ENCODE measurements around the gene COA1. TPM values are rescaled to one million over a fixed set of nuclear protein-coding genes. Genes with fewer than 3 reads are reported as not detected.

Gene COA1
- total RNA-seq, 4 donors from 2014 or later, result 20.5 to 59.1 (median 42.3) TPM

DNA sequence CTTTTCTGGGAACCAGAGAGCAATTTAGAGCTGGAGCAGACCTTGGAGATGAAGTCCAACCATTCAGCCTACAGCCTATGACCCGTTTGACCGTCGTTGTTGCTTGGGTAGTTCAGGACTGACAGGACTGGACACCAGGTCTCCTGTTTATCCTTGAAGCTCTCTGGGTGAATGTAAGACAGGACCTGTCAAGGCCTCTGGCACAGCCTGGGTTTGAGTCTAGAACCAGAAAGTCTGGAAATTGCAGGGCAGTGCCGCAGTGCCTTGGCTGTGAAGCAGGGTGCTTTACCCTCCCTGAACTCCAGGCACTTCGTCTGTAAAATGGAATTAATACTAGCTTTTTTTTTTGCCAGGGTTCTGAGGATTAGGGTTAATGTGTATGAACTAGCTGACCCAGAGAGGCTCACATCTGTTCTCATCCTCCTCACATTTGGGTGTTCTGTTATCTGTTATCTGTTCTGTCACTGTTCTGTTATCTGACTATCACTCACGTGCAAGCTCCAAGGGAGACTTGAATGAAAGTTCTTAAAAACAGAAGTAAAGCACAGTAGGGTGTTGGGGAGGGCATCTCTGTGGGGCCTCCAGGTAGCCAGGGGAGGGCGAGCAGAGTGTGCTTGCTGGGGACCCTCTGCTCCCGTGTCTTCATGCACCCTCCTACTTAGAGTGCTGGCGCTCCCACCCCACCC, 39.0 kb upstream of the COA1 start:
- 74 to 84% methylated on average over 9 of the region's 9 CpGs for WGBS, 2 donors
- Histone ChIP-seq H3K27me3 (no peaks in the 10 kb centered on the region), H3K27ac (peak overlapping the region in 3 of 4 donors; percentile 40 to 69 (median 64)), H3K4me1 (peaks cover 24 to 69% (median 25%) of the 10 kb centered on the region in 3 donors), H3K9me3 (no peaks in the 10 kb centered on the region), H3K36me3 (peaks cover 4 to 27% (median 5%) of the 10 kb centered on the region in 3 donors), H3K4me3 (no peak overlapping the region)
- TF ChIP-seq, protein P1, sequence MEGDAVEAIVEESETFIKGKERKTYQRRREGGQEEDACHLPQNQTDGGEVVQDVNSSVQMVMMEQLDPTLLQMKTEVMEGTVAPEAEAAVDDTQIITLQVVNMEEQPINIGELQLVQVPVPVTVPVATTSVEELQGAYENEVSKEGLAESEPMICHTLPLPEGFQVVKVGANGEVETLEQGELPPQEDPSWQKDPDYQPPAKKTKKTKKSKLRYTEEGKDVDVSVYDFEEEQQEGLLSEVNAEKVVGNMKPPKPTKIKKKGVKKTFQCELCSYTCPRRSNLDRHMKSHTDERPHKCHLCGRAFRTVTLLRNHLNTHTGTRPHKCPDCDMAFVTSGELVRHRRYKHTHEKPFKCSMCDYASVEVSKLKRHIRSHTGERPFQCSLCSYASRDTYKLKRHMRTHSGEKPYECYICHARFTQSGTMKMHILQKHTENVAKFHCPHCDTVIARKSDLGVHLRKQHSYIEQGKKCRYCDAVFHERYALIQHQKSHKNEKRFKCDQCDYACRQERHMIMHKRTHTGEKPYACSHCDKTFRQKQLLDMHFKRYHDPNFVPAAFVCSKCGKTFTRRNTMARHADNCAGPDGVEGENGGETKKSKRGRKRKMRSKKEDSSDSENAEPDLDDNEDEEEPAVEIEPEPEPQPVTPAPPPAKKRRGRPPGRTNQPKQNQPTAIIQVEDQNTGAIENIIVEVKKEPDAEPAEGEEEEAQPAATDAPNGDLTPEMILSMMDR (IDR thresholded peaks at IDR 0.05), result peak in 1 of 6 experiments; percentile 10
- TF ChIP-seq POLR2A (IDR thresholded peaks at IDR 0.05), result no peak
- no peak for DNase-seq
- intact Hi-C loops (cut with DNase I), result no loop called here

DNA sequence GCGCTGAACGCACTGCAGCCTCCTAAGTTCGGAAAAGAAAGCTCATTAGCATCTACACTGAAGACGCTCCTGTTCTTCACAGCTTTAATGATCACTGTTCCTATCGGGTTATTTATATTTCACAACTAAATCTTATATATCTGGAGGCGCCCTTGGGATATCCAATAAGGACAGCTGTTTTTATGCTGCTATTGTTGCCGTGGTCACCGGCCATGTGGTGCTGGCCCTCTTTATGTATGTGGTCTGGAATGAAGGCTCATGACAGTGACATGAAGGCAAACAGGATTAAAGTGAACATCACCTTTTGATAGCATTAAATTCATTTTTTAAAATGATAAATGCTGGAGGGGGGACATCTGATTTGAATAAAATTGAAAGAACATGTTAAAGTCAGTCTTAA, 38.0 kb upstream of the COA1 start:
- no peak for DNase-seq
- H3K4me1 ChIP-seq, result peaks cover 29 to 79% (median 29%) of the 10 kb centered on the region in 3 donors
- intact Hi-C loops (cut with DNase I), result no loop called here
- H3K9me3 ChIP-seq, result no peaks in the 10 kb centered on the region
- peaks cover 4 to 18% (median 5%) of the 10 kb centered on the region in 3 donors for H3K36me3 ChIP-seq
- peak overlapping the region in 2 of 4 donors; percentile 22 to 64 for H3K27ac ChIP-seq
- H3K27me3 ChIP-seq, result no peaks in the 10 kb centered on the region
- TF ChIP-seq, protein P1 (IDR thresholded peaks at IDR 0.05), result no peak
- no peak for TF ChIP-seq POLR2A (IDR thresholded peaks at IDR 0.05)
- 91 to 94% methylated on average over 8 of the region's 8 CpGs for WGBS, 2 donors
- no peak overlapping the region for H3K4me3 ChIP-seq

DNA sequence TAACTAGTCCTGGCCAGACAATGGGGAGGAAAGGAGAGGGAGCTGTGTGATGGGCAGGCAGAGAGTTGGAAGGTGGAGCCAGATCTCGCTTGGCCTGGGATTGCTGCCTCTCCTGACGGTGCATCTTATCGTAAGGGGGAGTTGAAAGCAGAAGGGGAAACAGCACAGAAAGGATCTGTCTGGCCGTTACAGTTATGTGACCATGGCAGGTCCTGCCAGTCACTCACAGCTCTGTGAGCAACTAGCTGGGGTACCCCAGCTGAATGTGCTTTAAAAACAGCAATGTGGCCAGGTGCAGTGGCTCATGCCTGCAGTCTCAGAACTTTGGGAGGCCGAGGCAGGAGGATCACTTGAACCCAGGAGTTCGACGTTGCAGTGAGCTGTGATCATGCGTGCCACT, 37.2 kb upstream of the COA1 start:
- H3K9me3 ChIP-seq, result no peaks in the 10 kb centered on the region
- TF ChIP-seq, protein P1 (IDR thresholded peaks at IDR 0.05), result no peak
- TF ChIP-seq POLR2A (IDR thresholded peaks at IDR 0.05), result no peak
- no peaks in the 10 kb centered on the region for H3K27me3 ChIP-seq
- intact Hi-C loops (cut with DNase I), result no loop called here
- no peak overlapping the region for H3K4me3 ChIP-seq
- 77 to 80% methylated on average over 8 of the region's 8 CpGs for whole genome bisulfite sequencing, 2 donors
- peaks cover 0 to 11% (median 2%) of the 10 kb centered on the region in 3 donors for H3K36me3 ChIP-seq
- DNase-seq, result no peak
- H3K27ac ChIP-seq, result no peak overlapping the region
- H3K4me1 ChIP-seq, result peaks cover 29 to 86% (median 37%) of the 10 kb centered on the region in 3 donors

DNA sequence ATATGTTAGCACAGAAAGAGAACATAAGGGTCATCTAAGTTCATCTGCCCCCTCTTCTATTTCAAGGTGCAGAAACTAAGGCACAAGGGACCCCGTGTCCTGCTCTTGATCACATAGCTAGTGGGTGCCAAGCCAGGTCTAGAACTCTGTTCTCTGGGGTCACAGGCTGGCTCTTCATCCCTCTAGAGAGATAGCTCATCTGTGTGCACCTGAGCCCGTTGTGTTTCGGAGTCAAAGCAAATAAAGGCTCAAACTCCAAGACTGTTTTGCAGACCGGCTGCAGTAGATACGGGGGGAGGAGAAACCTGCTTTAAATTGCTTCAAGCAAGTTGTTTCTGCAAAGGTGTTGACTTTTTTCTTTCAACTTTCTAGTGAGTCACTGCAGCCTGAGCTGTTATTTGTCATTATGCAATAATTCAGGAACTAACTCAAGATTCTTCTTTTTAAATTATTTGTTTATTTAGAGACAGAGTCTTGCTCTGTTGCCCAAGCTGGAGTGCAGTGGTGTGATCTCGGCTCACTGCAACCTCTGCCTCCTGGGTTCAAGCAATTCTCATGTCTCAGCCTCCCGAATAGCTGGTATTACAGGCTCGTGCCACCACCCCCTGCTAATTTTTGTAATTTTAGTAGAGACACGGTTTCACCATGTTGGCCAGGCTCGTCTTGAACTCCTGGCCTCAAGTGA, 35.6 kb upstream of the COA1 start:
- H3K27ac ChIP-seq, result peak overlapping the region; percentile 70 to 94 (median 78)
- H3K27me3 ChIP-seq, result no peaks in the 10 kb centered on the region
- intact Hi-C loops (cut with DNase I), result no loop called here
- no peak for TF ChIP-seq POLR2A (IDR thresholded peaks at IDR 0.05)
- TF ChIP-seq, protein P1 (IDR thresholded peaks at IDR 0.05), result no peak
- no peaks in the 10 kb centered on the region for H3K36me3 ChIP-seq
- DNase-seq, result no peak
- peak overlapping the region in 2 of 4 donors; percentile 2 to 19 for H3K4me3 ChIP-seq
- WGBS, 2 donors, result 24 to 49% methylated on average over 10 of the region's 10 CpGs
- H3K9me3 ChIP-seq, result no peaks in the 10 kb centered on the region
- H3K4me1 ChIP-seq, result peaks cover 29 to 97% (median 37%) of the 10 kb centered on the region in 3 donors

All from esophagus squamous epithelium (tissue), 5 donors.